Spinal cord (tissue), 10 donors: Measurements from ENCODE around the gene FCMR. TPM values are rescaled to one million over a fixed set of nuclear protein-coding genes. Genes with fewer than 3 reads are reported as not detected.

Experiments
- DNase-seq, 6 donors: peaks; one replicate each; pipeline versions ENCODE4 v3.0.0 to v3.0.0-alpha.2; 2013 to 2015; ENCODE audit warnings: low spot score in 6 of 6, low read depth in 4 of 6
- H3K27ac ChIP-seq: one replicate; pipeline ENCODE4 v1.5.1; 2013; ENCODE audit warnings: low read depth, low read length, control low read depth
- H3K27me3 ChIP-seq: one replicate; pipeline ENCODE4 v1.6.1; 2013; ENCODE audit warnings: low read length; ENCODE audit not compliant: control insufficient read depth, insufficient read depth
- H3K36me3 ChIP-seq: one replicate; pipeline ENCODE4 v1.6.1; 2013; ENCODE audit warnings: low read length; ENCODE audit not compliant: control insufficient read depth, insufficient read depth
- H3K4me1 ChIP-seq: one replicate; pipeline ENCODE4 v1.6.1; 2013; ENCODE audit warnings: low read length; ENCODE audit not compliant: control insufficient read depth, insufficient read depth
- H3K4me3 ChIP-seq: one replicate; pipeline ENCODE4 v1.5.1; 2013; ENCODE audit warnings: low read depth, low read length, control low read depth
- H3K9me3 ChIP-seq: one replicate; pipeline ENCODE4 v1.6.1; 2013; ENCODE audit warnings: low read length; ENCODE audit not compliant: control insufficient read depth, insufficient read depth
- WGBS: methylation state at CpG from one replicate; pipeline ENCODE4 v1.1.5; 2013; ENCODE audit warnings: missing lambda C conversion rate; ENCODE audit not compliant: insufficient coverage; 5-methylcytosine and 5-hydroxymethylcytosine counted together
- polyA plus RNA-seq, 2 donors: library from polyadenylated mRNA; unstranded; fragments of 120-200 nt; gene quantifications; one replicate each; pipeline ENCODE4 v1.2.1, GENCODE V29; 2013; ENCODE audit not compliant: insufficient read length in 2 of 2
- total RNA-seq, 2 donors: library from RNA; depleted of rRNA in 1 of 2; stranded (reverse); fragments of 120-200 nt in 1 of 2; fragments of >200 nt in 1 of 2; gene quantifications; one replicate each; pipeline versions ENCODE4 v1.2.3 to v1.2.4, GENCODE V29; 2013 to 2014
- donor health status: healthy.

FCMR gene
- total and polyA plus RNA-seq, 4 donors = 0.89 to 1.9 (median 1.6) TPM

- Histone ChIP-seq H3K36me3 (no peaks in the 10 kb centered on the region), H3K9me3 (no peaks in the 10 kb centered on the region), H3K4me1 (no peaks in the 10 kb centered on the region), H3K27me3 (no peaks in the 10 kb centered on the region), H3K4me3 (no peak overlapping the region), H3K27ac (no peak overlapping the region)
- DNase-seq = no peak
- WGBS = 92% methylated on average over 2 of the region's 3 CpGs
These were observed 36.2 kb downstream of the FCMR start for GRCh38 chr1:206885341-206886060.

DNA sequence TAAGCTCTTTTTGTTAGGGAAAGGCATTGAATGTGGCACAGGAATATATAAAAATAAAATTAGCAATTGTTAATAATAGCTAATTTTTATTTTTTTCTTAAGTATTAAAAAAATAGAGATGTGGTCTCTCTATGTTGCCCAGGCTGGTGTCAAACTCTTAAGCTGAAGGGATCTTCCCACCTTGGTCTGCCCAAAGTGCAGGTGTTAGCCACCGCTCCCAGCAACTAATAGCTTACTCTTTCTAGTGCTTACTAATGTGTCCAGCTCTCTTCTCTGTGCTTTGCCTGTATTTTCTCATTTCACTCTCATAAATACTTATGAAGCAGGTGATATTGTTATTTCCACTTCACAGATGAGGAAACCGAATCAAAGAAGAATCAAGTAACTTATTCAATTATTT is 37.9 kb downstream of the FCMR start:
- WGBS = 60% methylated on average over 1 of the region's 2 CpGs
- Histone ChIP-seq H3K4me1 (no peaks in the 10 kb centered on the region), H3K27me3 (no peaks in the 10 kb centered on the region), H3K36me3 (no peaks in the 10 kb centered on the region), H3K4me3 (no peak overlapping the region), H3K27ac (no peak overlapping the region), H3K9me3 (no peaks in the 10 kb centered on the region)
- DNase-seq = no peak

DNA sequence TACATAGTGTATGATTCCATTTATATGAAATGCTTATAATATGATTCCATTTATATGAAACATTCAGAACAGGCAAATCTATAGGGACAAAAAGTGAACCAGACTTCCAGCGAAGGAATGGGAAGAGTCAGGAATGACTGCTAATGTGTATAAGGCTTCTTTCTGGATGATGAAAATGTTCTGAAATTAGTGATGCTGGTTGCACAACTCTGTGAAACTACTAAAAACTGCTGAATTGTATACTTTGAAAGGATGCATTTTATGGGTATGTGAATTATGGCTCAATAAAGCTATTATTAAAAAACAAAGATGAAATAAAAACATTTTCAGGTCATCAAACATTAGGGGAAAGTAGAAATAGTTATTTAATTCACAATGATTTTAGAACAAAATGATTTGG is 38.6 kb downstream of the FCMR start:
- no peak overlapping the region for H3K4me3 ChIP-seq
- H3K27me3 ChIP-seq = no peaks in the 10 kb centered on the region
- peaks cover 5% of the 10 kb centered on the region for H3K9me3 ChIP-seq
- 100% methylated on average over 1 of the region's 1 CpG for WGBS
- no peaks in the 10 kb centered on the region for H3K36me3 ChIP-seq
- H3K27ac ChIP-seq = no peak overlapping the region
- no peak for DNase-seq
- no peaks in the 10 kb centered on the region for H3K4me1 ChIP-seq

DNA sequence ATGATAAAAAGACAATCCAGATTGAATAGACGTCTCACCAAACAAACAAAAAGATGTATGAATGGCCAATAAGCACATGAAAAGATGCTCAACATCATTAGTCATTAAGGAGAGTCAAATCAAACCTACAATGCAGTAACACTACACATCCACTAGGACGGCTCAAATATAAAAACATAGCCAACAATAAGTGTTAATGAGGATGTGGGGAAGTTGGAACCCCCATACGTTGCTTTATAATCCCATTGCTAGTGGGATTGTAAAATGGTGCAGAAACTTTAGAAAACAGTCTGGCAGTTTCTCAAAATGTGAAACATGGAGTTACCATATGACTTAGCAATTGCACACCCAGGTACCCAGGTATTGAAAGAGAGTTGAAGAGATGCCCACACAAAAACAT is 39.2 kb downstream of the FCMR start:
- no peak overlapping the region for H3K27ac ChIP-seq
- H3K9me3 ChIP-seq = peaks cover 6% of the 10 kb centered on the region
- H3K27me3 ChIP-seq = no peaks in the 10 kb centered on the region
- H3K36me3 ChIP-seq = no peaks in the 10 kb centered on the region
- no CpG with 5 or more reads among the region's 3 CpGs for WGBS
- no peaks in the 10 kb centered on the region for H3K4me1 ChIP-seq
- DNase-seq = no peak
- H3K4me3 ChIP-seq = no peak overlapping the region

- peaks cover 6% of the 10 kb centered on the region for H3K9me3 ChIP-seq
- WGBS = 77% methylated on average over 2 of the region's 3 CpGs
- H3K4me3 ChIP-seq = no peak overlapping the region
- H3K27me3 ChIP-seq = no peaks in the 10 kb centered on the region
- no peaks in the 10 kb centered on the region for H3K36me3 ChIP-seq
- H3K4me1 ChIP-seq = no peaks in the 10 kb centered on the region
- H3K27ac ChIP-seq = no peak overlapping the region
- no peak for DNase-seq
These were observed 41.4 kb downstream of the FCMR start for GRCh38 chr1:206880314-206880713.

DNA sequence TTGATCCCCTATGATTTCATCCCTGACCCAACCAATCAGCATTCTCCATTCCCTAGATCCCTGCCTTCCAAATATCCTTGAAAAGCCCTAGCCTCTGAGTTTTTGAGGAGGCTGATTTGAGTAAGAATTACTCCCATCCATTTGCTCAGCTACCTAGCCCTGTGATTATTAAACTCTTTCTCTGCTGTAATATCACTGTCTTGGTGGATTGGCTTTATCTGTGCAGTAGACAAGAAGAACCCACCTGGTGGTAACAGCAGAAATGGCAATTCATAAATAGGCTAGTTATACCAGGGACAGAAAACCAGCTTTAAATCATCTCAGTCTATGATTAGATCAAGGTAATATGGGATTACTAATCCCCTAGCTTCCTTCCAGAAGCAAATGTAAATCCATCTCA is 43.3 kb downstream of the FCMR start:
- Histone ChIP-seq H3K4me1 (no peaks in the 10 kb centered on the region), H3K27me3 (no peaks in the 10 kb centered on the region), H3K9me3 (peaks cover 6% of the 10 kb centered on the region), H3K27ac (no peak overlapping the region), H3K4me3 (no peak overlapping the region), H3K36me3 (no peaks in the 10 kb centered on the region)
- DNase-seq = no peak

DNA sequence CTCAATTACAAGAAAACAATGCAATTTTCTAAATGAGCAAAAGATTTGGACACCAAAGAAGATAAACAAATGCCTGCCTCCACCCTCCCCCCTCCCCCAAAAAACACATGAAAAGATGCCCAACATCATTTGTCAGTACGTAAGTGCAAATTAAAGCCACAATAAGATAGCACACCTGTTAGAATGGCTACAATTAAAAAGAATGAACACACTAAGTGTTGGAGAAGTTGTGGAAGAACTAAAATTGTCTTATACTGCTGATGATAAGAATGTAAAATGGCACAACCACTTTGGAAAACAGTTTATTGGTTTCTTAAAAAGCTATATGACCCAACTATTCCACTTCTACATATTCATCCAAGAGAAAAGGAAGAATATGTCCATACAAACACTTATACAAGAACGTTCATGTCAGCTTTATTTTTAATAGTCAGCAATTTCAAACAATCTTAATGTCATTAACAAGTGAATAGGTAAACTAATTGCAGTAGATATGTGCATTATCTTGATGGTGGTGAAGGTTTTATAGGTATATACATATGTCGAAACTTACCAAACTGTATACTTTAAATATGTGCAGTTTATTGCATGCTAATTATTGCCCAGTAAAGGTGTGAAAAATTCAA is 45.9 kb downstream of the FCMR start:
- Histone ChIP-seq H3K4me3 (no peak overlapping the region), H3K9me3 (peaks cover 6% of the 10 kb centered on the region), H3K27me3 (no peaks in the 10 kb centered on the region), H3K36me3 (no peaks in the 10 kb centered on the region), H3K4me1 (no peaks in the 10 kb centered on the region), H3K27ac (no peak overlapping the region)
- no CpG with 5 or more reads among the region's 3 CpGs for WGBS
- no peak for DNase-seq

GRCh38 chr1:206873603-206874188 is 48.0 kb downstream of the FCMR start:
- H3K4me1 ChIP-seq = no peaks in the 10 kb centered on the region
- H3K36me3 ChIP-seq = no peaks in the 10 kb centered on the region
- H3K27me3 ChIP-seq = no peaks in the 10 kb centered on the region
- no peak for DNase-seq
- no peak overlapping the region for H3K27ac ChIP-seq
- WGBS = 91% methylated on average over 3 of the region's 3 CpGs
- H3K4me3 ChIP-seq = no peak overlapping the region
- peaks cover 6% of the 10 kb centered on the region for H3K9me3 ChIP-seq

- H3K4me1 ChIP-seq = no peaks in the 10 kb centered on the region
- no peak overlapping the region for H3K4me3 ChIP-seq
- H3K27ac ChIP-seq = no peak overlapping the region
- H3K36me3 ChIP-seq = no peaks in the 10 kb centered on the region
- 88% methylated on average over 3 of the region's 3 CpGs for WGBS
- no peaks in the 10 kb centered on the region for H3K27me3 ChIP-seq
- H3K9me3 ChIP-seq = no peaks in the 10 kb centered on the region
- no peak for DNase-seq
These were observed 49.6 kb downstream of the FCMR start for GRCh38 chr1:206872139-206872538.

GRCh38 chr1:206868264-206868663 is 53.5 kb downstream of the FCMR start:
- H3K36me3 ChIP-seq = no peaks in the 10 kb centered on the region
- WGBS = no CpG with 5 or more reads among the region's 1 CpG
- no peaks in the 10 kb centered on the region for H3K9me3 ChIP-seq

More at GRCh38 chr1:206868264-206868663, 53.5 kb downstream of the FCMR start:
- Histone ChIP-seq H3K27me3 (no peaks in the 10 kb centered on the region), H3K4me3 (no peak overlapping the region), H3K4me1 (no peaks in the 10 kb centered on the region), H3K27ac (no peak overlapping the region)
- DNase-seq = no peak
